HepG2 (cell line): ENCODE measurements around the gene ZMYM4. TPM values are rescaled to one million over a fixed set of nuclear protein-coding genes. Genes with fewer than 3 reads are reported as not detected.

Experiments used
- AGO2 ChIP-seq: fragments of 200-400 bp; formaldehyde crosslinking; optimal IDR thresholded peaks from 2 replicates; pipeline ENCODE3; 2017; ENCODE audit warnings: mild to moderate bottlenecking, low read depth, low read length, moderate library complexity
- DMAP1 ChIP-seq: IDR thresholded peaks from 2 replicates; pipeline ENCODE4 v1.6.1; 2016
- EEA1 ChIP-seq: sonication (generic); formaldehyde crosslinking; IDR thresholded peaks from 2 replicates; pipeline ENCODE4 v1.5.1; 2020; ENCODE audit warnings: mild to moderate bottlenecking, missing genetic modification reagents, borderline replicate concordance
- PCBP2 ChIP-seq: fragments of 200-400 bp; formaldehyde crosslinking; optimal IDR thresholded peaks from 2 replicates; pipeline ENCODE3; 2018; ENCODE audit warnings: low read length, low read depth; ENCODE audit not compliant: poor library complexity, severe bottlenecking
- RBM22 ChIP-seq: fragments of 200-400 bp; formaldehyde crosslinking; optimal IDR thresholded peaks from 2 replicates; pipeline ENCODE3; 2017; ENCODE audit warnings: mild to moderate bottlenecking, low read length, moderate library complexity
- SETDB1 ChIP-seq: sonication (generic); formaldehyde crosslinking; IDR thresholded peaks from 2 replicates; pipeline ENCODE4 v1.5.1; 2020; ENCODE audit warnings: missing genetic modification reagents, mild to moderate bottlenecking, borderline replicate concordance
- SKI ChIP-seq: fragments of 450-650 bp; IDR thresholded peaks from one replicate; pipeline ENCODE4 v1.6.1; 2018; ENCODE audit warnings: mild to moderate bottlenecking; ENCODE audit not compliant: partially characterized antibody
- ZBTB42 ChIP-seq: sonication (generic); formaldehyde crosslinking; IDR thresholded peaks from 2 replicates; pipeline ENCODE4 v1.5.0; 2020; ENCODE audit warnings: mild to moderate bottlenecking, missing genetic modification reagents
- ZBTB8A ChIP-seq: sonication (generic); formaldehyde crosslinking; IDR thresholded peaks from 2 replicates; pipeline ENCODE4 v1.4.0; 2020; ENCODE audit warnings: mild to moderate bottlenecking, low read depth, missing genetic modification reagents, borderline replicate concordance
- ZNF329 ChIP-seq: sonication (generic); formaldehyde crosslinking; IDR thresholded peaks from 2 replicates; pipeline ENCODE4 v1.9.0; 2021; ENCODE audit warnings: low read depth, mild to moderate bottlenecking, missing genetic modification reagents
- ZNF44 ChIP-seq: sonication (generic); formaldehyde crosslinking; IDR thresholded peaks from 2 replicates; pipeline ENCODE4 v1.5.1; 2020; ENCODE audit warnings: mild to moderate bottlenecking, missing genetic modification reagents
- ZNF501 ChIP-seq: sonication (generic); formaldehyde crosslinking; IDR thresholded peaks from 2 replicates; pipeline ENCODE4 v1.5.1; 2020; ENCODE audit warnings: mild to moderate bottlenecking, moderate library complexity, missing genetic modification reagents
- ZNF546 ChIP-seq: sonication (generic); formaldehyde crosslinking; conservative IDR thresholded peaks from 2 replicates; pipeline ENCODE4 v1.8.1; 2023; ENCODE audit warnings: mild to moderate bottlenecking, missing genetic modification reagents
- ZNF615 ChIP-seq: sonication (generic); formaldehyde crosslinking; IDR thresholded peaks from 2 replicates; pipeline ENCODE4 v1.5.0; 2020; ENCODE audit warnings: mild to moderate bottlenecking, missing genetic modification reagents, borderline replicate concordance
- ZSCAN25 ChIP-seq: sonication (generic); formaldehyde crosslinking; IDR thresholded peaks from 2 replicates; pipeline ENCODE4 v1.8.0; 2022; ENCODE audit warnings: mild to moderate bottlenecking, missing genetic modification reagents
- polyA plus RNA-seq, 8 experiments: library from polyadenylated mRNA; depleted of rRNA in 3 of 8; stranded (reverse) in 7 of 8; unstranded in 1 of 8; fragments of >200 nt; fragmentation: Illumina TruSeq in 4 of 8; extraction: Trizol in 4 of 8; gene quantifications; 2 replicates each; pipeline versions ENCODE4 v1.2.1 to v1.2.3, GENCODE V29; 2011 to 2016; ENCODE audit warnings: low read depth in 4 of 8, missing spikeins in 1 of 8, mixed read lengths in 1 of 8; ENCODE audit not compliant: insufficient read depth in 1 of 8
- total RNA-seq, 5 experiments: library from RNA; depleted of rRNA; stranded (reverse); fragments of >200 nt; fragmentation: Illumina TruSeq; extraction: Trizol; gene quantifications; 2 replicates each; pipeline ENCODE4 v1.2.3, GENCODE V29; 2016; ENCODE audit warnings: low read depth in 1 of 5
- TF ChIP-seq, protein P1 (sequence below): IDR thresholded peaks from 2 replicates; pipeline ENCODE4 v1.6.1; 2016; ENCODE audit warnings: mild to moderate bottlenecking
- TF ChIP-seq, protein P2 (sequence below): sonication (generic); formaldehyde crosslinking; IDR thresholded peaks from 2 replicates; pipeline ENCODE4 v1.8.1; 2023; ENCODE audit warnings: mild to moderate bottlenecking, inconsistent platforms, moderate library complexity, missing genetic modification reagents, borderline replicate concordance
- TF ChIP-seq, protein P3 (sequence below): sonication (generic); formaldehyde crosslinking; IDR thresholded peaks from 2 replicates; pipeline ENCODE4 v1.8.1; 2023; ENCODE audit warnings: mild to moderate bottlenecking, missing genetic modification reagents
- TF ChIP-seq, protein P4 (sequence below): sonication (generic); formaldehyde crosslinking; IDR thresholded peaks from 2 replicates; pipeline ENCODE4 v1.4.0; 2020; ENCODE audit warnings: mild to moderate bottlenecking, missing genetic modification reagents, borderline replicate concordance
- TF ChIP-seq, protein P5 (sequence below): sonication (generic); formaldehyde crosslinking; IDR thresholded peaks from 2 replicates; pipeline ENCODE4 v1.4.0; 2020; ENCODE audit warnings: missing genetic modification reagents

The ZMYM4 gene
- total and polyA plus RNA-seq, 2 of the 13 experiments (the other 11 are each of a cell fraction or from before 2014, with no cell fraction given): 13.9 to 37.6 TPM

DNA sequence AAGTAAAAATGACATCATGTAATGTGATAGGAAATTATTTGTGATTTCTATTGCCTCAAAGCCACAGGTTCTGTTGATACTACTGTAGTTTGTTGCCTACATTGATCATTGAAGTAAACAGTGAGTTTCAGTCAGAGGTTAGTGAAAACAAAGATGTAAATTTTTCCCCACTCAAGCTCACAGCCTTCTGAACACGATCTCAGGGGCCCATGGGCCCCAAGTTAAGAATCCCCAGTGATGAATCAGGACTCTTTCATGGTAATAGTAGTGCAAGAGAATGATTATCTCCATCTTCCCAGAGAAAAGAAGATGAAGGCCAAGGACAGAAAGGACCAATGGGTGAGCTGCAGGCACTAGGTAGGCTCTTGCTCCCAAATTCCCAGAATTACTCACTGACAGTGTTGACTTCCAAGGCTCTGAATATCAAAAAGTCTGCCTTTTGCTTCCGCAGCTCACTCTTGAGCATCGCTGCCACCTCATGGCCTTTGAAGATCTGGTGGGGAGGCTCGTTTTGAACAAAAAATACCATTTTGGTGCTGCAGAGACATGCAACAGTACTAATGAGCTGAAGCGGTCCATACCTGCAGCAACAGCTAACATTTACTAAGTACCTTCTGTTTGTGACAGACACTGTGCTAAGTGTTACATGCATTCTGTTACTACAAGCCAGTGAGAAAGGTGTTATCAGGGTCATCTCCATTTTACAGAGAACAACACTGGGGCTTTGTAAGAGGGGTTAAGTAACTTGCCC, 175.4 kb downstream of the ZMYM4 start (continued):
- TF ChIP-seq, protein P1, sequence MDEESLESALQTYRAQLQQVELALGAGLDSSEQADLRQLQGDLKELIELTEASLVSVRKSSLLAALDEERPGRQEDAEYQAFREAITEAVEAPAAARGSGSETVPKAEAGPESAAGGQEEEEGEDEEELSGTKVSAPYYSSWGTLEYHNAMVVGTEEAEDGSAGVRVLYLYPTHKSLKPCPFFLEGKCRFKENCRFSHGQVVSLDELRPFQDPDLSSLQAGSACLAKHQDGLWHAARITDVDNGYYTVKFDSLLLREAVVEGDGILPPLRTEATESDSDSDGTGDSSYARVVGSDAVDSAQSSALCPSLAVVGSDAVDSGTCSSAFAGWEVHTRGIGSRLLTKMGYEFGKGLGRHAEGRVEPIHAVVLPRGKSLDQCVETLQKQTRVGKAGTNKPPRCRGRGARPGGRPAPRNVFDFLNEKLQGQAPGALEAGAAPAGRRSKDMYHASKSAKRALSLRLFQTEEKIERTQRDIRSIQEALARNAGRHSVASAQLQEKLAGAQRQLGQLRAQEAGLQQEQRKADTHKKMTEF: no peak
- no peak for TF ChIP-seq PCBP2
- TF ChIP-seq, protein P2, sequence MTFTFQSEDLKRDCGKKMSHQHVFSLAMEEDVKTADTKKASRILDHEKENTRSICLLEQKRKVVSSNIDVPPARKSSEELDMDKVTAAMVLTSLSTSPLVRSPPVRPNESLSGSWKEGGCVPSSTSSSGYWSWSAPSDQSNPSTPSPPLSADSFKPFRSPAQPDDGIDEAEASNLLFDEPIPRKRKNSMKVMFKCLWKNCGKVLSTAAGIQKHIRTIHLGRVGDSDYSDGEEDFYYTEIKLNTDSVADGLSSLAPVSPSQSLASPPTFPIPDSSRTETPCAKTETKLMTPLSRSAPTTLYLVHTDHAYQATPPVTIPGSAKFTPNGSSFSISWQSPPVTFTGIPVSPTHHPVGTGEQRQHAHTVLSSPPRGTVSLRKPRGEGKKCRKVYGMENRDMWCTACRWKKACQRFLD (CRISPR knock-in tag): no peak
- no peak for TF ChIP-seq ZBTB42 (CRISPR knock-in tag)
- TF ChIP-seq SETDB1: no peak
- no peak for TF ChIP-seq AGO2
- no peak for TF ChIP-seq DMAP1
- no peak for TF ChIP-seq ZNF329 (CRISPR knock-in tag)
- TF ChIP-seq ZBTB8A: no peak
- no peak for TF ChIP-seq EEA1 (CRISPR knock-in tag)
- no peak for TF ChIP-seq ZNF44 (CRISPR knock-in tag)
- TF ChIP-seq, protein P3, sequence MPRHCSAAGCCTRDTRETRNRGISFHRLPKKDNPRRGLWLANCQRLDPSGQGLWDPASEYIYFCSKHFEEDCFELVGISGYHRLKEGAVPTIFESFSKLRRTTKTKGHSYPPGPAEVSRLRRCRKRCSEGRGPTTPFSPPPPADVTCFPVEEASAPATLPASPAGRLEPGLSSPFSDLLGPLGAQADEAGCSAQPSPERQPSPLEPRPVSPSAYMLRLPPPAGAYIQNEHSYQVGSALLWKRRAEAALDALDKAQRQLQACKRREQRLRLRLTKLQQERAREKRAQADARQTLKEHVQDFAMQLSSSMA (CRISPR knock-in tag): no peak
- TF ChIP-seq SKI: no peak
- TF ChIP-seq, protein P4, sequence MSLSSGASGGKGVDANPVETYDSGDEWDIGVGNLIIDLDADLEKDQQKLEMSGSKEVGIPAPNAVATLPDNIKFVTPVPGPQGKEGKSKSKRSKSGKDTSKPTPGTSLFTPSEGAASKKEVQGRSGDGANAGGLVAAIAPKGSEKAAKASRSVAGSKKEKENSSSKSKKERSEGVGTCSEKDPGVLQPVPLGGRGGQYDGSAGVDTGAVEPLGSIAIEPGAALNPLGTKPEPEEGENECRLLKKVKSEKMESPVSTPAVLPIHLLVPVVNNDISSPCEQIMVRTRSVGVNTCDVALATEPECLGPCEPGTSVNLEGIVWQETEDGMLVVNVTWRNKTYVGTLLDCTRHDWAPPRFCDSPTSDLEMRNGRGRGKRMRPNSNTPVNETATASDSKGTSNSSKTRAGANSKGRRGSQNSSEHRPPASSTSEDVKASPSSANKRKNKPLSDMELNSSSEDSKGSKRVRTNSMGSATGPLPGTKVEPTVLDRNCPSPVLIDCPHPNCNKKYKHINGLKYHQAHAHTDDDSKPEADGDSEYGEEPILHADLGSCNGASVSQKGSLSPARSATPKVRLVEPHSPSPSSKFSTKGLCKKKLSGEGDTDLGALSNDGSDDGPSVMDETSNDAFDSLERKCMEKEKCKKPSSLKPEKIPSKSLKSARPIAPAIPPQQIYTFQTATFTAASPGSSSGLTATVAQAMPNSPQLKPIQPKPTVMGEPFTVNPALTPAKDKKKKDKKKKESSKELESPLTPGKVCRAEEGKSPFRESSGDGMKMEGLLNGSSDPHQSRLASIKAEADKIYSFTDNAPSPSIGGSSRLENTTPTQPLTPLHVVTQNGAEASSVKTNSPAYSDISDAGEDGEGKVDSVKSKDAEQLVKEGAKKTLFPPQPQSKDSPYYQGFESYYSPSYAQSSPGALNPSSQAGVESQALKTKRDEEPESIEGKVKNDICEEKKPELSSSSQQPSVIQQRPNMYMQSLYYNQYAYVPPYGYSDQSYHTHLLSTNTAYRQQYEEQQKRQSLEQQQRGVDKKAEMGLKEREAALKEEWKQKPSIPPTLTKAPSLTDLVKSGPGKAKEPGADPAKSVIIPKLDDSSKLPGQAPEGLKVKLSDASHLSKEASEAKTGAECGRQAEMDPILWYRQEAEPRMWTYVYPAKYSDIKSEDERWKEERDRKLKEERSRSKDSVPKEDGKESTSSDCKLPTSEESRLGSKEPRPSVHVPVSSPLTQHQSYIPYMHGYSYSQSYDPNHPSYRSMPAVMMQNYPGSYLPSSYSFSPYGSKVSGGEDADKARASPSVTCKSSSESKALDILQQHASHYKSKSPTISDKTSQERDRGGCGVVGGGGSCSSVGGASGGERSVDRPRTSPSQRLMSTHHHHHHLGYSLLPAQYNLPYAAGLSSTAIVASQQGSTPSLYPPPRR (CRISPR knock-in tag): no peak
- no peak for TF ChIP-seq ZSCAN25 (CRISPR knock-in tag)
- no peak for TF ChIP-seq ZNF501 (CRISPR knock-in tag)
- no peak for TF ChIP-seq ZNF546 (CRISPR knock-in tag)
- TF ChIP-seq RBM22: peak; percentile 23
- no peak for TF ChIP-seq ZNF615 (CRISPR knock-in tag)
- TF ChIP-seq, protein P5, sequence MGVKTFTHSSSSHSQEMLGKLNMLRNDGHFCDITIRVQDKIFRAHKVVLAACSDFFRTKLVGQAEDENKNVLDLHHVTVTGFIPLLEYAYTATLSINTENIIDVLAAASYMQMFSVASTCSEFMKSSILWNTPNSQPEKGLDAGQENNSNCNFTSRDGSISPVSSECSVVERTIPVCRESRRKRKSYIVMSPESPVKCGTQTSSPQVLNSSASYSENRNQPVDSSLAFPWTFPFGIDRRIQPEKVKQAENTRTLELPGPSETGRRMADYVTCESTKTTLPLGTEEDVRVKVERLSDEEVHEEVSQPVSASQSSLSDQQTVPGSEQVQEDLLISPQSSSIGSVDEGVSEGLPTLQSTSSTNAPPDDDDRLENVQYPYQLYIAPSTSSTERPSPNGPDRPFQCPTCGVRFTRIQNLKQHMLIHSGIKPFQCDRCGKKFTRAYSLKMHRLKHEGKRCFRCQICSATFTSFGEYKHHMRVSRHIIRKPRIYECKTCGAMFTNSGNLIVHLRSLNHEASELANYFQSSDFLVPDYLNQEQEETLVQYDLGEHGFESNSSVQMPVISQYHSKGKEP: no peak
